ENCODE measurements around the gene ECE2.

- no peak for TF ChIP-seq CTCF (conservative IDR thresholded peaks at IDR 0.05; ENCODE audit: low read depth, low read length)
- TF ChIP-seq EZH2phosphoT487 (IDR thresholded peaks at IDR 0.05; ENCODE audit: borderline replicate concordance, low read length) = no peak
- no peak for TF ChIP-seq EZH2 (IDR thresholded peaks at IDR 0.05; ENCODE audit: low read length, unreplicated experiment)
Measured at GRCh38 chr3:184291738-184292445, 16.1 kb downstream of the ECE2 start.
